ENCODE measurements around the gene WIPI1.

WIPI1 gene

GRCh38 chr17:68451670-68452354 lies 5.5 kb downstream of the WIPI1 start:
- H3K27ac ChIP-seq = no peak overlapping the region
- no peak for TF ChIP-seq CTCF (conservative IDR thresholded peaks at IDR 0.05; ENCODE audit: low read depth)
- ChIA-PET POLR2A (ENCODE audit: low non-redundant PET) (no interaction called here), CTCF (interaction anchor here (0.6 kb wide), 1 partner anchor 206 kb away, joined by 3 read pairs; no protein-coding TSS in a partner anchor)
- no peak for DNase-seq (ENCODE audit: low spot score)

GRCh38 chr17:68450801-68451200 lies 6.5 kb downstream of the WIPI1 start:
- CTCF ChIA-PET = no interaction called here
- no peak overlapping the region for H3K27ac ChIP-seq
- POLR2A ChIA-PET (ENCODE audit: low non-redundant PET) = no interaction called here
- no peak for TF ChIP-seq CTCF (conservative IDR thresholded peaks at IDR 0.05; ENCODE audit: low read depth)
- DNase-seq (ENCODE audit: low spot score) = no peak

GRCh38 chr17:68450391-68450790 lies 6.9 kb downstream of the WIPI1 start:
- DNase-seq (ENCODE audit: low spot score) = no peak
- no peak overlapping the region for H3K27ac ChIP-seq
- ChIA-PET CTCF (no interaction called here), POLR2A (ENCODE audit: low non-redundant PET) (no interaction called here)
- no peak for TF ChIP-seq CTCF (conservative IDR thresholded peaks at IDR 0.05; ENCODE audit: low read depth)

GRCh38 chr17:68449021-68449739 lies 8.1 kb downstream of the WIPI1 start:
- ChIA-PET POLR2A (ENCODE audit: low non-redundant PET) (no interaction called here), CTCF (no interaction called here)

GRCh38 chr17:68446626-68447041 lies 10.7 kb downstream of the WIPI1 start:
- POLR2A ChIA-PET (ENCODE audit: low non-redundant PET) = no interaction called here
- CTCF ChIA-PET = no interaction called here
- no peak for TF ChIP-seq CTCF (conservative IDR thresholded peaks at IDR 0.05; ENCODE audit: low read depth)
- H3K27ac ChIP-seq = no peak overlapping the region
- no peak for DNase-seq (ENCODE audit: low spot score)

More at GRCh38 chr17:68449021-68449739, 8.1 kb downstream of the WIPI1 start:
- no peak for TF ChIP-seq CTCF (conservative IDR thresholded peaks at IDR 0.05; ENCODE audit: low read depth)
- DNase-seq (ENCODE audit: low spot score) = no peak
- no peak overlapping the region for H3K27ac ChIP-seq

GRCh38 chr17:68445671-68446070 lies 11.6 kb downstream of the WIPI1 start:
- no peak overlapping the region for H3K27ac ChIP-seq
- no peak for DNase-seq (ENCODE audit: low spot score)
- TF ChIP-seq CTCF (conservative IDR thresholded peaks at IDR 0.05; ENCODE audit: low read depth) = no peak
- CTCF ChIA-PET = no interaction called here
- POLR2A ChIA-PET (ENCODE audit: low non-redundant PET) = no interaction called here

Measured in RWPE1 (cell line).